COLO668 (cell line): ENCODE measurements around the gene VPS52.

ENCODE experiments used
- DNase-seq: peaks from one replicate; lab custom pipeline; 2025; ENCODE audit not compliant: unreplicated experiment; lab: John Stamatoyannopoulos, UW

Gene VPS52

GRCh38 chr6:33305052-33305451 is 33.4 kb upstream of the VPS52 start:
- no peak for DNase-seq

- no peak for DNase-seq
Measured at GRCh38 chr6:33304216-33304615, 32.5 kb upstream of the VPS52 start.

- DNase-seq: no peak
Measured at GRCh38 chr6:33301877-33302276, 30.2 kb upstream of the VPS52 start.

- DNase-seq: peak; percentile 91
Measured at GRCh38 chr6:33299237-33299944, 27.7 kb upstream of the VPS52 start.

- peak; percentile 50 for DNase-seq
Measured at GRCh38 chr6:33298773-33299236, 27.1 kb upstream of the VPS52 start, which contains the start of gene RGL2. TSS of gene RGL2 (minus strand) at chr6:33298942. CDS start at chr6:33298610, 332 bp downstream.

GRCh38 chr6:33297956-33298772 is 26.5 kb upstream of the VPS52 start:
- peak; percentile 43 for DNase-seq

- DNase-seq: no peak
Measured at GRCh38 chr6:33297406-33297955, 25.8 kb upstream of the VPS52 start.

- no peak for DNase-seq
Measured at GRCh38 chr6:33296797-33297405, 25.2 kb upstream of the VPS52 start.

GRCh38 chr6:33295621-33296369 is 24.1 kb upstream of the VPS52 start:
- DNase-seq: no peak

GRCh38 chr6:33294086-33294823 is 22.6 kb upstream of the VPS52 start:
- DNase-seq: no peak

GRCh38 chr6:33292996-33293682 is 21.5 kb upstream of the VPS52 start:
- no peak for DNase-seq

GRCh38 chr6:33290459-33290858 is 18.8 kb upstream of the VPS52 start:
- no peak for DNase-seq

GRCh38 chr6:33289784-33290315 is 18.2 kb upstream of the VPS52 start:
- DNase-seq: no peak

- peak; percentile 60 for DNase-seq
Measured at GRCh38 chr6:33288921-33289783, 17.5 kb upstream of the VPS52 start, which contains the start of the genes PFDN6 and WDR46. TSS of gene PFDN6 (plus strand) at chr6:33289601. CDS start at chr6:33289857, 256 bp downstream. TSS of gene WDR46 (minus strand) at chr6:33289239. CDS start at chr6:33289170, 69 bp downstream.

GRCh38 chr6:33288141-33288920 is 16.7 kb upstream of the VPS52 start:
- no peak for DNase-seq

- DNase-seq: no peak
Measured at GRCh38 chr6:33286946-33287914, 15.6 kb upstream of the VPS52 start.
